Nephron progenitor cell (in vitro differentiated cells): Measurements from ENCODE around the gene BBS2.

ENCODE experiments used
- DNase-seq: peaks from one replicate; pipeline ENCODE4 v3.0.0; 2021
- H3K27ac Mint-ChIP-seq: 2 replicates; pipeline ENCODE4 v1.8.0; 2021; ENCODE audit warnings: mild to moderate bottlenecking, moderate library complexity, mixed read lengths
- H3K27me3 Mint-ChIP-seq: 2 replicates; pipeline ENCODE4 v1.8.0; 2021; ENCODE audit warnings: mild to moderate bottlenecking, low read depth, mixed read lengths; ENCODE audit not compliant: poor library complexity
- H3K36me3 Mint-ChIP-seq: 2 replicates; pipeline ENCODE4 v1.8.0; 2021; ENCODE audit warnings: low read depth, mixed read lengths
- H3K4me1 Mint-ChIP-seq: 2 replicates; pipeline ENCODE4 v1.8.0; 2021; ENCODE audit warnings: mixed read lengths
- H3K4me3 Mint-ChIP-seq: 2 replicates; pipeline ENCODE4 v1.8.0; 2021; ENCODE audit warnings: mild to moderate bottlenecking, moderate library complexity, mixed read lengths
- H3K9me3 Mint-ChIP-seq: 2 replicates; pipeline ENCODE4 v1.8.0; 2021; ENCODE audit warnings: mild to moderate bottlenecking, moderate library complexity, mixed read lengths
- TF ChIP-seq, protein P1 (sequence below): fragments of 200-600 bp; sonication (generic); IDR thresholded peaks from 2 replicates; pipeline ENCODE4 v1.5.0; 2021; ENCODE audit warnings: antibody characterized with exemption

Gene BBS2, protein sequence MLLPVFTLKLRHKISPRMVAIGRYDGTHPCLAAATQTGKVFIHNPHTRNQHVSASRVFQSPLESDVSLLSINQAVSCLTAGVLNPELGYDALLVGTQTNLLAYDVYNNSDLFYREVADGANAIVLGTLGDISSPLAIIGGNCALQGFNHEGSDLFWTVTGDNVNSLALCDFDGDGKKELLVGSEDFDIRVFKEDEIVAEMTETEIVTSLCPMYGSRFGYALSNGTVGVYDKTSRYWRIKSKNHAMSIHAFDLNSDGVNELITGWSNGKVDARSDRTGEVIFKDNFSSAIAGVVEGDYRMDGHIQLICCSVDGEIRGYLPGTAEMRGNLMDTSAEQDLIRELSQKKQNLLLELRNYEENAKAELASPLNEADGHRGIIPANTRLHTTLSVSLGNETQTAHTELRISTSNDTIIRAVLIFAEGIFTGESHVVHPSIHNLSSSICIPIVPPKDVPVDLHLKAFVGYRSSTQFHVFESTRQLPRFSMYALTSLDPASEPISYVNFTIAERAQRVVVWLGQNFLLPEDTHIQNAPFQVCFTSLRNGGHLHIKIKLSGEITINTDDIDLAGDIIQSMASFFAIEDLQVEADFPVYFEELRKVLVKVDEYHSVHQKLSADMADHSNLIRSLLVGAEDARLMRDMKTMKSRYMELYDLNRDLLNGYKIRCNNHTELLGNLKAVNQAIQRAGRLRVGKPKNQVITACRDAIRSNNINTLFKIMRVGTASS

GRCh38 chr16:56519459-56520250 lies at the start of gene BBS2:
Gene BBS2, minus strand, starts transcription at chr16:56520024. Its CDS starts 162 bp downstream, at chr16:56519862.
- DNase-seq = peak; percentile 95
- H3K4me3 Mint-ChIP-seq = peak within 1 kb of the TSS; percentile 85
- H3K27ac Mint-ChIP-seq = peak within 1 kb of the TSS; percentile 45
- no peaks in the 10 kb centered on the region for H3K36me3 Mint-ChIP-seq
- TF ChIP-seq, protein P1, sequence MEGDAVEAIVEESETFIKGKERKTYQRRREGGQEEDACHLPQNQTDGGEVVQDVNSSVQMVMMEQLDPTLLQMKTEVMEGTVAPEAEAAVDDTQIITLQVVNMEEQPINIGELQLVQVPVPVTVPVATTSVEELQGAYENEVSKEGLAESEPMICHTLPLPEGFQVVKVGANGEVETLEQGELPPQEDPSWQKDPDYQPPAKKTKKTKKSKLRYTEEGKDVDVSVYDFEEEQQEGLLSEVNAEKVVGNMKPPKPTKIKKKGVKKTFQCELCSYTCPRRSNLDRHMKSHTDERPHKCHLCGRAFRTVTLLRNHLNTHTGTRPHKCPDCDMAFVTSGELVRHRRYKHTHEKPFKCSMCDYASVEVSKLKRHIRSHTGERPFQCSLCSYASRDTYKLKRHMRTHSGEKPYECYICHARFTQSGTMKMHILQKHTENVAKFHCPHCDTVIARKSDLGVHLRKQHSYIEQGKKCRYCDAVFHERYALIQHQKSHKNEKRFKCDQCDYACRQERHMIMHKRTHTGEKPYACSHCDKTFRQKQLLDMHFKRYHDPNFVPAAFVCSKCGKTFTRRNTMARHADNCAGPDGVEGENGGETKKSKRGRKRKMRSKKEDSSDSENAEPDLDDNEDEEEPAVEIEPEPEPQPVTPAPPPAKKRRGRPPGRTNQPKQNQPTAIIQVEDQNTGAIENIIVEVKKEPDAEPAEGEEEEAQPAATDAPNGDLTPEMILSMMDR = no peak
- H3K9me3 Mint-ChIP-seq = no peaks in the 10 kb centered on the region
- peaks cover 34% of the 10 kb centered on the region for H3K4me1 Mint-ChIP-seq
- H3K27me3 Mint-ChIP-seq = peaks cover 7% of the 10 kb centered on the region

DNA sequence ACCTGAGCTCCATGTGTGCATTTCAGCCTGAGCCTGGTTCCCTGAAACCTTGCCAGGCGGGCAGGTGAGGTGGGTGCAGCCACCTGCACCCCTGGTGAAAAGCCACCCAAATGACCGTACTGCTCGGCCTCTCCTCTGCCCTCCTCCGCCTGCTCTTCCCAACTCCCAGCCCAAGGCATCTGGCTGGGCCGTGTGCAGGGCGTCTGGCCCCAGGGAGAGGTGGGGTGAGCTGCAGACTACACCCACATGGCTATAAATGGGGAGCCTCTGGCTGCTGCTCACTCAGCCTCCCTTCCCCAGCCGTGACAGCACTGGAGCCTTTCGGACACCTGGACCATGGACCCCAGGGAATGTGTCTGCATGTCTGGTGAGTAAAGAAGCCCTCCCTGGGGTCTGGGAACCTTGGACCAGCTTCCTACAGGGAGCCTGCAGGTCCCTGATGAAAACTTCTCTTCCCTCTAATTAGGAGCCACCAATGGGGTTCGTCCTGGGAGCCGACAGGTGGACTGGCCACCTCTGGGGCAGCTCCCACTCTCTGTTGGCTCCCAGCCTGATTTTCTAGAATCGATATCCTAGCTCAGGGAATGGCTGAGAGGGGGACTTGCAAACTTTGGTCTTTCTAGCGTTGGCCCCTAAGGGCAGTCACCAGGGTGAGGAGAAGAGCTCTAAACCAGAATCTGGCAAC lies 45.1 kb upstream of the BBS2 start, which contains the start of gene MT4:
TSS of gene MT4 (plus strand) at position 281 of the 685 bp plus-strand sequence. CDS start at position 337, 56 bp downstream.
- TF ChIP-seq, protein P1 = no peak
- Mint-ChIP-seq H3K27ac (no peak within 1 kb of the TSS), H3K4me1 (peaks cover 10% of the 10 kb centered on the region), H3K4me3 (no peak within 1 kb of the TSS), H3K27me3 (peaks cover 44% of the 10 kb centered on the region), H3K9me3 (no peaks in the 10 kb centered on the region), H3K36me3 (no peaks in the 10 kb centered on the region)
- no peak for DNase-seq

- Mint-ChIP-seq H3K4me3 (no peak overlapping the region), H3K4me1 (peaks cover 10% of the 10 kb centered on the region), H3K36me3 (no peaks in the 10 kb centered on the region), H3K27ac (peak overlapping the region; percentile 46), H3K9me3 (no peaks in the 10 kb centered on the region), H3K27me3 (peaks cover 36% of the 10 kb centered on the region)
- TF ChIP-seq, protein P1 = no peak
- DNase-seq = no peak
Observed at GRCh38 chr16:56561126-56561525, 41.3 kb upstream of the BBS2 start.

- DNase-seq = no peak
- TF ChIP-seq, protein P1 = no peak
- peaks cover 40% of the 10 kb centered on the region for H3K27me3 Mint-ChIP-seq
Observed at GRCh38 chr16:56560447-56560846, 40.6 kb upstream of the BBS2 start.

GRCh38 chr16:56559109-56559508 lies 39.3 kb upstream of the BBS2 start:
- peaks cover 10% of the 10 kb centered on the region for H3K4me1 Mint-ChIP-seq
- no peaks in the 10 kb centered on the region for H3K9me3 Mint-ChIP-seq
- H3K27ac Mint-ChIP-seq = no peak overlapping the region
- TF ChIP-seq, protein P1 = no peak
- H3K36me3 Mint-ChIP-seq = no peaks in the 10 kb centered on the region
- no peak for DNase-seq
- H3K4me3 Mint-ChIP-seq = no peak overlapping the region
- peaks cover 39% of the 10 kb centered on the region for H3K27me3 Mint-ChIP-seq

More at GRCh38 chr16:56560447-56560846, 40.6 kb upstream of the BBS2 start:
- H3K36me3 Mint-ChIP-seq = no peaks in the 10 kb centered on the region
- H3K27ac Mint-ChIP-seq = no peak overlapping the region
- H3K4me1 Mint-ChIP-seq = peaks cover 10% of the 10 kb centered on the region
- H3K9me3 Mint-ChIP-seq = no peaks in the 10 kb centered on the region
- H3K4me3 Mint-ChIP-seq = no peak overlapping the region
